Stimulated activated naive B cell treated with anti-CD40 and anti-IgM and Interleukin-4, amounts not matched to agents 10 μg/mL and 1 μg/mL and 100 μg/mL, for 72 hours (primary cell): ENCODE measurements around the gene C16orf92.

Experiments
- ATAC-seq, 2 donors: fragments of 150-1000 bp; cut with Tn5 transposase; replicated peaks; 2 replicates each; pipeline ENCODE4 v1.10.0; 2021; ENCODE audit warnings: moderate library complexity in 1 of 2
- DNase-seq: peaks from one replicate; pipeline ENCODE4 v3.0.0; 2021
- H3K27ac Mint-ChIP-seq: one replicate; pipeline ENCODE4 v1.8.0; 2022; ENCODE audit warnings: mild to moderate bottlenecking, mixed read lengths
- H3K27me3 Mint-ChIP-seq, 2 donors: one replicate each; pipeline ENCODE4 v1.8.0; 2022; ENCODE audit warnings: mixed read lengths in 2 of 2
- H3K36me3 Mint-ChIP-seq, 2 donors: one replicate each; pipeline ENCODE4 v1.8.0; 2022; ENCODE audit warnings: mixed read lengths in 2 of 2, mild to moderate bottlenecking in 1 of 2
- H3K4me1 Mint-ChIP-seq, 2 donors: one replicate each; pipeline ENCODE4 v1.8.0; 2022; ENCODE audit warnings: mixed read lengths in 2 of 2, mild to moderate bottlenecking in 1 of 2
- H3K4me3 Mint-ChIP-seq, 2 donors: one replicate each; pipeline ENCODE4 v1.8.0; 2022; ENCODE audit warnings: mild to moderate bottlenecking in 2 of 2, mixed read lengths in 2 of 2, moderate library complexity in 1 of 2
- H3K9me3 Mint-ChIP-seq, 2 donors: one replicate each; pipeline ENCODE4 v1.8.0; 2022; ENCODE audit warnings: mixed read lengths in 2 of 2, mild to moderate bottlenecking in 1 of 2

The C16orf92 gene, protein sequence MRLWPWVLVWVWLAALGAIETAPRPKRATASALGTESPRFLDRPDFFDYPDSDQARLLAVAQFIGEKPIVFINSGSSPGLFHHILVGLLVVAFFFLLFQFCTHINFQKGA

DNA sequence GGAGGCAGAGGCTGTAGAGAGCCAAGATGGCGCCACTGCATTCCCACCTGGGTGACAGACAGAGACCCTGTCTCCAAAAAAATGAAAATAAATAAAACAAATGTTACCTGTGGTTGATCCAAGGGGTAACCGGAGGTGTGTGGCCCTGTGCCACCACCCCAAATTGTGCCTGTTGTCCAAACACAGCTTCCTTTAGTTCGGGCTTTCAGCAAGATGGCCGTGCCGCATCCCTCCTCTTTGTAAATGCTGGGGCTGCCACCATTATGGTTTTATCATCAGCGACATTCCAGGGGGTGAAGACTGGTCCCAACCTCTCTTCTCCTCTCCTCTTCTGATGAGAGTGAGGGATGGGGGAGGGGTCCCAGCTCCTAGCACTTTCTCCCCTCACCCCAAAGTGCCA is at the start of gene C16orf92:
C16orf92 (plus strand) TSS at position 312 of the 400 bp plus-strand sequence. CDS start 143 bp downstream, outside the sequence.
- no peaks in the 10 kb centered on the region for H3K9me3 Mint-ChIP-seq
- no peaks in the 10 kb centered on the region for H3K36me3 Mint-ChIP-seq
- H3K4me1 Mint-ChIP-seq, result peaks cover 9 to 15% of the 10 kb centered on the region in 2 donors
- no peak within 1 kb of the TSS for H3K4me3 Mint-ChIP-seq
- H3K27ac Mint-ChIP-seq, result no peak within 1 kb of the TSS
- no peak for ATAC-seq
- peaks cover 33 to 41% of the 10 kb centered on the region in 2 donors for H3K27me3 Mint-ChIP-seq
- no peak for DNase-seq

GRCh38 chr16:29973384-29974246 is 49.4 kb upstream of the C16orf92 start, which contains the start of gene TAOK2:
TAOK2 (plus strand) TSS chr16:29973868; CDS start chr16:29977773, 3,905 bp downstream.
- H3K4me1 Mint-ChIP-seq, result peaks cover 29 to 56% of the 10 kb centered on the region in 2 donors
- no peaks in the 10 kb centered on the region for H3K27me3 Mint-ChIP-seq
- H3K9me3 Mint-ChIP-seq, result peaks cover 0 to 5% of the 10 kb centered on the region in 2 donors
- peak within 1 kb of the TSS; percentile 92 for H3K27ac Mint-ChIP-seq
- H3K4me3 Mint-ChIP-seq, result peak within 1 kb of the TSS; percentile 96 to 97
- peaks cover 29 to 46% of the 10 kb centered on the region in 2 donors for H3K36me3 Mint-ChIP-seq
- DNase-seq, result peak; percentile 100
- ATAC-seq, result peak; percentile 98 to 99

DNA sequence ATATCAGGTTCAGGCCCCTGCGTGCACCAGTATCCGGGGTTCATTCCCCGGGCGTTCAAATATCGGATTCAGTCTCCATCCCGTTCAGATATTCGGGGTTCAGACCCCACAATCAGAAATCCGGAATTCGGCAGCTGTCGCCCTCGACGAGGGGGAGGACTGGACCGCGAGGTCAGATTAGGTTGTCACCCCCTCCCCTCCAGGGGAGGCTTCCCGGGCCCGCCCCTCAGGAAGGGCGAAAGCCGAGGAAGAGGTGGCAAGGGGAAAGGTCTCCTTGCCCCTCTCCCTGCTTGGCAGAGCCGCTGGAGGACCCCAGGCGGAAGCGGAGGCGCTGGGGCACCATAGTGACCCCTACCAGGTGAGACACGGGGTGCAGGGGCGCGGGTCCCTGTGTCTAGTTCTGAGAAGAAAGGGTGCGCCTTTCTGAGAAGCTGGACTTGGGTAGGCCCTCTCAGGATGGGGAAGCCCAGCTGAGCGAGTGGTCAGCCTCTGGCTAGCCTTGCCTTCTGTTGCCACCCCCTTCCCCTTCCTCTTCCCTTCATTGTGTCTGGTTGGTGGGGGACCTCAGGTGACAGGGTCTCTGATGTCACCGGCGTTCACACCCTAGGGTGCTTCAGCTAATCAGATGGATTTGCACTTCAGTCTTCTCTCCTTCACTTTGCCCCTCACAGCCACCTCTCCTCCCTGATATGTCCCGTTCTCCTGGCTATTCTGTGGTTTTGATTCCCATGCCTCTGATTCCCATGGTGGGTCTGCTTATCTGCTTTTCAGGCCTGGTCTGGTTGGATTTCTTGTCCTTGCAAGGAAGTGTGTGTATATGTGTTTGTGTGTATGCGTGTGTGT is 48.5 kb upstream of the C16orf92 start:
- DNase-seq (no peak), ATAC-seq (no peak)
- Mint-ChIP-seq H3K9me3 (peaks cover 0 to 5% of the 10 kb centered on the region in 2 donors), H3K4me1 (peaks cover 31 to 61% of the 10 kb centered on the region in 2 donors), H3K36me3 (peaks cover 32 to 50% of the 10 kb centered on the region in 2 donors), H3K4me3 (peak overlapping the region; percentile 96 to 97), H3K27me3 (no peaks in the 10 kb centered on the region), H3K27ac (peak overlapping the region; percentile 92)

- DNase-seq, result no peak
- H3K27me3 Mint-ChIP-seq, result no peaks in the 10 kb centered on the region
- no peak for ATAC-seq
- peaks cover 30 to 61% of the 10 kb centered on the region in 2 donors for H3K4me1 Mint-ChIP-seq
- H3K9me3 Mint-ChIP-seq, result peaks cover 0 to 5% of the 10 kb centered on the region in 2 donors
- H3K27ac Mint-ChIP-seq, result peak overlapping the region; percentile 92
- peaks cover 32 to 50% of the 10 kb centered on the region in 2 donors for H3K36me3 Mint-ChIP-seq
- H3K4me3 Mint-ChIP-seq, result peak overlapping the region; percentile 96 to 97
Observed at GRCh38 chr16:29975134-29975538, 47.9 kb upstream of the C16orf92 start.

GRCh38 chr16:29975811-29976511 is 47.0 kb upstream of the C16orf92 start:
- Mint-ChIP-seq H3K9me3 (peaks cover 0 to 5% of the 10 kb centered on the region in 2 donors), H3K27me3 (no peaks in the 10 kb centered on the region), H3K27ac (peak overlapping the region; percentile 73), H3K4me3 (peak overlapping the region; percentile 96 to 97), H3K4me1 (peaks cover 30 to 61% of the 10 kb centered on the region in 2 donors), H3K36me3 (peaks cover 36 to 52% of the 10 kb centered on the region in 2 donors)
- DNase-seq (no peak), ATAC-seq (no peak)

DNA sequence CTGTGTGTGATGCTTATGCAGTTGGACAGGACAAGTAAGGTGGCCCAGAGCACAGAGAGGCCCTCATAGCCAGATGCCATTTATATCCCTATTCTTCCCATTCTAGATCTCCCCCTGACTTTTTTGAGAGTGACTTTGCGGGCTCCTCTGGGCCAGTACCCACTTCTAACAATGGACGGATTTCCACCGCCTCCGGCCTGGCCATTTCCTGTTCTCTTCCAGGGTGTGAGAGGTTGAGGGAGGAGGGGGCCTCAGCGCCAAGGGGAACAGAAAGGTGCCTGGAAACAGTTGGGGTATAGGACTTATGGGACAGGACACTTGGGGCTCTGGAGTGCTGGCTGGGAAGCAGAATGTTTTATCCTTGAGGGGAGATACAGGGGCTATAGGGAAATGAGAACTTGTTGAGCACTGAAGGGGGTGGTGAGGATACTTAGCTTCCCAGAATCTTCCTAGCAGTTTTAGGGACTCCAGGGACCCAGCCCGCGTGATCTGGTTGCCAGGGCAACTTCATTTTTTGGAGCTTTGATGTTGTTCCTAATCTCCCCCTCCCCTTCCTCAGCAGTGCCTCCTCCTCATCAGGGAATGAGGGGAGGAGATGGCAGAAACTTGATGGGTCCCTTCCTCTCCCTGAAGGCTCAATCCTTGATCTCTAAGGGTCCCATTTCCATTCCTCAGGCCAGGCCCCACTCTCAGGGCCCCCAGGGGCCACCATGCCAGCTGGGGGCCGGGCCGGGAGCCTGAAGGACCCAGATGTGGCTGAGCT is 45.8 kb upstream of the C16orf92 start:
- Mint-ChIP-seq H3K27me3 (no peaks in the 10 kb centered on the region), H3K9me3 (peaks cover 0 to 5% of the 10 kb centered on the region in 2 donors), H3K27ac (no peak overlapping the region), H3K4me3 (no peak overlapping the region), H3K36me3 (peaks cover 32 to 44% of the 10 kb centered on the region in 2 donors), H3K4me1 (peaks cover 30 to 56% of the 10 kb centered on the region in 2 donors)
- ATAC-seq (no peak), DNase-seq (no peak)

GRCh38 chr16:29978081-29978480 is 44.9 kb upstream of the C16orf92 start:
- H3K4me1 Mint-ChIP-seq, result peaks cover 29 to 52% of the 10 kb centered on the region in 2 donors
- H3K27ac Mint-ChIP-seq, result peak overlapping the region; percentile 76
- no peak overlapping the region for H3K4me3 Mint-ChIP-seq
- H3K36me3 Mint-ChIP-seq, result peaks cover 28 to 47% of the 10 kb centered on the region in 2 donors
- DNase-seq (no peak), ATAC-seq (no peak)
- peaks cover 0 to 1% of the 10 kb centered on the region in 2 donors for H3K9me3 Mint-ChIP-seq
- no peaks in the 10 kb centered on the region for H3K27me3 Mint-ChIP-seq

GRCh38 chr16:29978564-29979270 is 44.3 kb upstream of the C16orf92 start:
- ATAC-seq (no peak), DNase-seq (no peak)
- no peak overlapping the region for H3K4me3 Mint-ChIP-seq
- no peaks in the 10 kb centered on the region for H3K9me3 Mint-ChIP-seq
- no peaks in the 10 kb centered on the region for H3K27me3 Mint-ChIP-seq
- peaks cover 31 to 45% of the 10 kb centered on the region in 2 donors for H3K36me3 Mint-ChIP-seq
- peaks cover 25 to 47% of the 10 kb centered on the region in 2 donors for H3K4me1 Mint-ChIP-seq
- peak overlapping the region; percentile 76 for H3K27ac Mint-ChIP-seq

GRCh38 chr16:29982560-29983419 is 40.2 kb upstream of the C16orf92 start:
- Mint-ChIP-seq H3K9me3 (no peaks in the 10 kb centered on the region), H3K4me3 (no peak overlapping the region), H3K4me1 (peaks cover 7 to 17% of the 10 kb centered on the region in 2 donors), H3K36me3 (peaks cover 51 to 67% of the 10 kb centered on the region in 2 donors), H3K27me3 (no peaks in the 10 kb centered on the region), H3K27ac (peak overlapping the region; percentile 27)
- DNase-seq (no peak), ATAC-seq (no peak)

GRCh38 chr16:29983420-29984136 is 39.4 kb upstream of the C16orf92 start:
- ATAC-seq (no peak), DNase-seq (no peak)
- H3K9me3 Mint-ChIP-seq, result no peaks in the 10 kb centered on the region
- no peak overlapping the region for H3K27ac Mint-ChIP-seq
- no peaks in the 10 kb centered on the region for H3K27me3 Mint-ChIP-seq
- peaks cover 52 to 69% of the 10 kb centered on the region in 2 donors for H3K36me3 Mint-ChIP-seq
- H3K4me3 Mint-ChIP-seq, result no peak overlapping the region
- peaks cover 4 to 10% of the 10 kb centered on the region in 2 donors for H3K4me1 Mint-ChIP-seq

DNA sequence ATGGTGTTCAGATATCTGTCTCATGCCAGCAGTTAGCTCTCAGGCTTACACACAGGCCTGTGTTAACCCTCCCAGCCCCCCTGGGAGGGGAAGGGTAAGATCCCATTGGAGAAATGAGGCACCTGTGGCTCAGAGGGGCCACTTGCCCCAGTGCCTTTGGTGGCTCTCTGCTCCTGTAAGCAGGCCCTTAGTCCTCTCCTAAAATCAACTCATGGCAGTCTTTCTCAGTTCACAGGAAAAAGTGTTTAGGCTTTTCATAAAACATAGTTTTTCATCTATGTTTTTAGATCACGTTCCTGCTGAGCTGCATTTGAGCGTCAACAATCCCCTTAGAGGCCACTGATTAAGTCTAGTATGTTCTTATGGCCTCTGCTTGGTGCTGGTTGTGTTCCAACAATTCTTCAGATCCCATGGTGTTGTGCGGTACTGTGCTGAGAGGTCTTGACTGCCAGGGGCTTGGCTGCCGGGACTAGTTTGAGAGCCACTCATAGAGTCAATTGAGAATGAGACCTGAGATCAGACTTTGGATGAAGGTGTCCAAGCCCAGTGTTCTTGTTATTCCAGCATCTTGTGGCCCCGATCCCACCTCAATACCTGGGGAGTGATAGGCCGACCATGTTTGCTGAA is 38.7 kb upstream of the C16orf92 start:
- Mint-ChIP-seq H3K4me1 (peaks cover 5% of the 10 kb centered on the region in 2 donors), H3K36me3 (peaks cover 49 to 68% of the 10 kb centered on the region in 2 donors), H3K27ac (no peak overlapping the region), H3K4me3 (no peak overlapping the region), H3K27me3 (no peaks in the 10 kb centered on the region), H3K9me3 (no peaks in the 10 kb centered on the region)
- DNase-seq (no peak), ATAC-seq (no peak)
